GM23338 (cell line): Measurements from ENCODE around the gene SFMBT2. TPM values are rescaled to one million over a fixed set of nuclear protein-coding genes. Genes with fewer than 3 reads are reported as not detected.

ENCODE experiments used
- ATAC-seq: fragments of 200-7000 bp; cut with Tn5 transposase; 3 replicates; pipeline ENCODE4 v1.9.1; 2020
- DNase-seq: peaks from one replicate; pipeline ENCODE4 v3.0.0-alpha.2; 2015; ENCODE audit warnings: low spot score
- H2AFZ ChIP-seq: fragments of 200-600 bp; sonication (generic); 2 replicates; pipeline ENCODE4 v1.8.0; 2016; ENCODE audit warnings: antibody characterized with exemption, mild to moderate bottlenecking, moderate library complexity
- H3F3A ChIP-seq: fragments of 200-600 bp; sonication (generic); replicated peaks from 2 replicates; pipeline ENCODE4 v1.8.0; 2017; ENCODE audit warnings: antibody characterized with exemption, mixed run types, low read depth
- H3K27ac ChIP-seq: fragments of 200-600 bp; sonication (generic); 2 replicates; pipeline ENCODE4 v1.6.1; 2016; ENCODE audit warnings: low read depth
- H3K27me3 ChIP-seq: fragments of 200-600 bp; sonication (generic); 2 replicates; pipeline ENCODE4 v1.8.0; 2016; ENCODE audit warnings: mild to moderate bottlenecking, mixed run types, moderate library complexity; ENCODE audit not compliant: insufficient read depth
- H3K36me3 ChIP-seq: fragments of 200-600 bp; sonication (generic); 2 replicates; pipeline ENCODE4 v1.8.0; 2016; ENCODE audit warnings: mild to moderate bottlenecking; ENCODE audit not compliant: insufficient read depth
- H3K4me1 ChIP-seq: fragments of 200-600 bp; sonication (generic); 2 replicates; pipeline ENCODE4 v1.8.0; 2016; ENCODE audit warnings: mild to moderate bottlenecking, moderate library complexity; ENCODE audit not compliant: insufficient read depth
- H3K4me2 ChIP-seq: fragments of 200-600 bp; sonication (generic); 2 replicates; pipeline ENCODE4 v1.7.1; 2017; ENCODE audit warnings: mixed run types
- H3K4me3 ChIP-seq: fragments of 200-600 bp; sonication (generic); 2 replicates; pipeline ENCODE4 v1.6.1; 2016; ENCODE audit warnings: mixed run types
- H3K79me2 ChIP-seq: fragments of 200-600 bp; sonication (generic); replicated peaks from 2 replicates; pipeline ENCODE4 v1.8.0; 2017; ENCODE audit warnings: mild to moderate bottlenecking; ENCODE audit not compliant: insufficient read depth
- H3K9me2 ChIP-seq: fragments of 200-600 bp; sonication (generic); 2 replicates; pipeline ENCODE4 v1.8.0; 2017; ENCODE audit not compliant: insufficient read depth
- H4K20me1 ChIP-seq: fragments of 200-600 bp; sonication (generic); replicated peaks from 2 replicates; pipeline ENCODE4 v1.8.0; 2017; ENCODE audit warnings: mild to moderate bottlenecking; ENCODE audit not compliant: insufficient read depth
- H3K27ac Mint-ChIP-seq: 2 replicates; pipeline ENCODE4 v1.8.0; 2020; ENCODE audit warnings: inconsistent platforms, mild to moderate bottlenecking, moderate library complexity, mixed read lengths
- H3K27me3 Mint-ChIP-seq: 3 replicates; pipeline ENCODE4 v1.8.0; 2022; ENCODE audit warnings: low read depth, mild to moderate bottlenecking, moderate library complexity, mixed read lengths, inconsistent platforms; ENCODE audit not compliant: insufficient read depth, poor library complexity
- H3K36me3 Mint-ChIP-seq: 3 replicates; pipeline ENCODE4 v1.8.0; 2021; ENCODE audit warnings: low read depth, mild to moderate bottlenecking, inconsistent platforms, moderate library complexity, mixed read lengths
- H3K4me1 Mint-ChIP-seq: 3 replicates; pipeline ENCODE4 v1.8.0; 2020; ENCODE audit warnings: mild to moderate bottlenecking, inconsistent platforms, mixed read lengths
- H3K4me3 Mint-ChIP-seq: 3 replicates; pipeline ENCODE4 v1.8.0; 2021; ENCODE audit warnings: moderate library complexity, mild to moderate bottlenecking, inconsistent platforms, mixed read lengths
- H3K9me3 Mint-ChIP-seq: 3 replicates; pipeline ENCODE4 v1.8.0; 2020; ENCODE audit warnings: moderate library complexity, mild to moderate bottlenecking, inconsistent platforms, mixed read lengths
- CREB1 ChIP-seq: fragments of 250-450 bp; sonication (Bioruptor Pico); IDR thresholded peaks from 2 replicates; pipeline ENCODE4 v1.5.0; 2020; ENCODE audit warnings: low read depth, mild to moderate bottlenecking, moderate library complexity
- CTCF ChIP-seq, 2 experiments: fragments of 200-600 bp in 1 of 2; sonication (generic) in 1 of 2; conservative IDR thresholded peaks; 2 replicates each; pipeline versions ENCODE4 v1.5.1 to v1.6.1; 2016 to 2017; ENCODE audit warnings: antibody characterized with exemption in 2 of 2, low read depth in 2 of 2, mild to moderate bottlenecking in 2 of 2, moderate library complexity in 1 of 2
- ETS1 ChIP-seq: IDR thresholded peaks from 2 replicates; pipeline ENCODE4 v1.6.1; 2016; ENCODE audit warnings: antibody characterized with exemption
- EZH2 ChIP-seq: fragments of 200-600 bp; sonication (generic); IDR thresholded peaks from one replicate; pipeline ENCODE4 v1.8.0; 2017; ENCODE audit warnings: antibody characterized with exemption, mild to moderate bottlenecking, low read depth; ENCODE audit not compliant: unreplicated experiment
- EZH2phosphoT487 ChIP-seq: fragments of 200-600 bp; sonication (generic); IDR thresholded peaks from one replicate; pipeline ENCODE4 v1.8.1; 2018; ENCODE audit warnings: antibody characterized with exemption; ENCODE audit not compliant: unreplicated experiment
- JUNB ChIP-seq: IDR thresholded peaks from one replicate; pipeline ENCODE4 v1.6.1; 2016; ENCODE audit warnings: antibody characterized with exemption; ENCODE audit not compliant: unreplicated experiment
- NANOG ChIP-seq: IDR thresholded peaks from 2 replicates; pipeline ENCODE4 v1.6.1; 2016; ENCODE audit warnings: antibody characterized with exemption, borderline replicate concordance
- REST ChIP-seq: IDR thresholded peaks from one replicate; pipeline ENCODE4 v1.6.1; 2018; ENCODE audit warnings: antibody characterized with exemption; ENCODE audit not compliant: unreplicated experiment
- STAT1 ChIP-seq: IDR thresholded peaks from one replicate; pipeline ENCODE4 v1.6.1; 2016; ENCODE audit warnings: antibody characterized with exemption; ENCODE audit not compliant: unreplicated experiment
- ZNF114 ChIP-seq: fragments of 250-450 bp; sonication (Bioruptor Pico); IDR thresholded peaks from 2 replicates; pipeline ENCODE4 v1.5.0; 2020; ENCODE audit warnings: mild to moderate bottlenecking, moderate library complexity
- polyA plus RNA-seq: library from polyadenylated mRNA; unstranded; fragments of >200 nt; fragmentation: Nextera tagmentation; extraction: Ambion mirVana; gene quantifications from 2 replicates; pipeline ENCODE4 v1.2.1, GENCODE V29; 2016
- total RNA-seq: library from RNA; depleted of rRNA; stranded (reverse); fragments of >200 nt; shearing (Covaris generic); gene quantifications from 2 replicates; pipeline ENCODE4 v1.2.3, GENCODE V29; 2014

SFMBT2 gene
- total and polyA plus RNA-seq, 2 experiments from 2014 or later: 2.7 to 6.7 TPM

GRCh38 chr10:7351894-7352293 is 58.9 kb downstream of the SFMBT2 start:
- H3K9me3 Mint-ChIP-seq: no peaks in the 10 kb centered on the region
- no peaks in the 10 kb centered on the region; the same call in 1 of the 2 replicates for H3K4me1 ChIP-seq
- no peak overlapping the region for H3K4me2 ChIP-seq
- no peaks in the 10 kb centered on the region for H3K36me3 ChIP-seq
- no peak overlapping the region for H3K27ac ChIP-seq
- H3K4me3 Mint-ChIP-seq: no peak overlapping the region
- H2AFZ ChIP-seq: no peak overlapping the region
- ATAC-seq (no peak), DNase-seq (no peak)
- TF ChIP-seq EZH2phosphoT487 (no peak), CREB1 (CRISPR knock-in tag) (no peak), NANOG (no peak), ETS1 (no peak), CTCF (conservative IDR thresholded peaks at IDR 0.05; ENCODE audit: low read depth in 2 of 2) (no peak), REST (no peak), STAT1 (no peak), EZH2 (no peak), JUNB (no peak), ZNF114 (CRISPR knock-in tag) (no peak)
- H3K9me2 ChIP-seq: no peaks in the 10 kb centered on the region; the same call in 1 of the 2 replicates
- no peaks in the 10 kb centered on the region for H3K27me3 Mint-ChIP-seq
- peaks cover 2% of the 10 kb centered on the region; the same call in 1 of the 3 replicates for H3K36me3 Mint-ChIP-seq
- no peak overlapping the region for H3K4me3 ChIP-seq
- no peaks in the 10 kb centered on the region for H3K27me3 ChIP-seq
- H3F3A ChIP-seq: no peaks in the 10 kb centered on the region
- H4K20me1 ChIP-seq: no peaks in the 10 kb centered on the region
- H3K4me1 Mint-ChIP-seq: peaks cover 4% of the 10 kb centered on the region; the same call in 1 of the 3 replicates
- H3K79me2 ChIP-seq: no peaks in the 10 kb centered on the region
- no peak overlapping the region for H3K27ac Mint-ChIP-seq
